ENCODE results near the gene KIR3DL1. TPM values are rescaled to one million over a fixed set of nuclear protein-coding genes. Genes with fewer than 3 reads are reported as not detected.

KIR3DL1 gene
- total and polyA plus RNA-seq, 4 donors, result 0.16 TPM; not detected in 3

- no peaks in the 10 kb centered on the region for H3K9me3 ChIP-seq (ENCODE audit: control insufficient read depth, insufficient read depth, low read length)
- 80% methylated on average over 1 of the region's 2 CpGs for WGBS (ENCODE audit: insufficient coverage)
- no peak overlapping the region for H3K27ac ChIP-seq (ENCODE audit: low read depth, low read length)
- no peak for DNase-seq (ENCODE audit: low read depth in 4 of 6, low spot score in 6 of 6)
- H3K4me3 ChIP-seq (ENCODE audit: low read depth, low read length), result no peak overlapping the region
- no peaks in the 10 kb centered on the region for H3K4me1 ChIP-seq (ENCODE audit: control insufficient read depth, insufficient read depth, low read length)
- no peaks in the 10 kb centered on the region for H3K36me3 ChIP-seq (ENCODE audit: control insufficient read depth, insufficient read depth, low read length)
- no peaks in the 10 kb centered on the region for H3K27me3 ChIP-seq (ENCODE audit: control insufficient read depth, insufficient read depth, low read length)
These were observed 59.2 kb downstream of the KIR3DL1 start for GRCh38 chr19:54875506-54875905.

GRCh38 chr19:54877471-54877870 lies 61.2 kb downstream of the KIR3DL1 start:
- H3K4me1 ChIP-seq (ENCODE audit: control insufficient read depth, insufficient read depth, low read length), result no peaks in the 10 kb centered on the region
- peaks cover 6% of the 10 kb centered on the region for H3K27me3 ChIP-seq (ENCODE audit: control insufficient read depth, insufficient read depth, low read length)
- no peak overlapping the region for H3K27ac ChIP-seq (ENCODE audit: low read depth, low read length)
- H3K36me3 ChIP-seq (ENCODE audit: control insufficient read depth, insufficient read depth, low read length), result no peaks in the 10 kb centered on the region
- no CpG with 5 or more reads among the region's 3 CpGs for WGBS (ENCODE audit: insufficient coverage)
- H3K9me3 ChIP-seq (ENCODE audit: control insufficient read depth, insufficient read depth, low read length), result no peaks in the 10 kb centered on the region
- H3K4me3 ChIP-seq (ENCODE audit: low read depth, low read length), result no peak overlapping the region
- DNase-seq (ENCODE audit: low read depth in 4 of 6, low spot score in 6 of 6), result no peak

Small RNA genes lying within 50 kb of the gene (small RNA-seq; reads per million reads assigned to genes)
- gene KIR3DP1 (ENCODE audit: low replicate concordance), result not detected
- 0.06 reads per million for gene RNU6-222P (ENCODE audit: low replicate concordance)

Other genes starting within 250 kb of the KIR3DL1 start
- gene LILRA2, start 242.7 kb upstream of the KIR3DL1 start, total RNA-seq, result 1 to 10 TPM in 1 of 2 donors, under 1 TPM in 1; 0.99 to 1.3 TPM
- 1 to 10 TPM; 1.5 to 1.8 TPM for gene LILRA2, start 242.7 kb upstream of the KIR3DL1 start, polyA plus RNA-seq (ENCODE audit: insufficient read length in 2 of 2)
- under 1 TPM; 0.83 to 0.99 TPM for gene LILRA1, start 222.8 kb upstream of the KIR3DL1 start, total RNA-seq
- 1 to 10 TPM in 1 of 2 donors, under 1 TPM in 1; 0.72 to 1.4 TPM for gene LILRA1, start 222.8 kb upstream of the KIR3DL1 start, polyA plus RNA-seq (ENCODE audit: insufficient read length in 2 of 2)
- 1 to 10 TPM in 1 of 2 donors, under 1 TPM in 1; 0.66 to 1.1 TPM for gene LILRB1, start 186.0 kb upstream of the KIR3DL1 start, total RNA-seq
- gene LILRB1, start 186.0 kb upstream of the KIR3DL1 start, polyA plus RNA-seq (ENCODE audit: insufficient read length in 2 of 2), result 1 to 10 TPM; 2.0 to 3.2 TPM
- 1 to 10 TPM; 3.5 to 4.9 TPM for gene LILRB4, start 153.5 kb upstream of the KIR3DL1 start, total RNA-seq
- gene LILRB4, start 153.5 kb upstream of the KIR3DL1 start, polyA plus RNA-seq (ENCODE audit: insufficient read length in 2 of 2), result 10 to 100 TPM; 11.8 to 15.5 TPM
- not detected for gene KIR3DL3, start 92.0 kb upstream of the KIR3DL1 start, total RNA-seq
- not detected for gene KIR3DL3, start 92.0 kb upstream of the KIR3DL1 start, polyA plus RNA-seq (ENCODE audit: insufficient read length in 2 of 2)
- not detected for gene KIR2DL3, start 78.0 kb upstream of the KIR3DL1 start, total RNA-seq
- not detected for gene KIR2DL3, start 78.0 kb upstream of the KIR3DL1 start, polyA plus RNA-seq (ENCODE audit: insufficient read length in 2 of 2)
- not detected for gene KIR2DL1, start 46.7 kb upstream of the KIR3DL1 start, total RNA-seq
- gene KIR2DL1, start 46.7 kb upstream of the KIR3DL1 start, polyA plus RNA-seq (ENCODE audit: insufficient read length in 2 of 2), result not detected
- gene KIR2DL4, start 12.9 kb upstream of the KIR3DL1 start, total RNA-seq, result not detected
- not detected for gene KIR2DL4, start 12.9 kb upstream of the KIR3DL1 start, polyA plus RNA-seq (ENCODE audit: insufficient read length in 2 of 2)
- not detected for gene KIR2DS4, start 16.2 kb downstream of the KIR3DL1 start, total RNA-seq
- not detected for gene KIR2DS4, start 16.2 kb downstream of the KIR3DL1 start, polyA plus RNA-seq (ENCODE audit: insufficient read length in 2 of 2)
- not detected for gene KIR3DL2, start 34.0 kb downstream of the KIR3DL1 start, total RNA-seq
- gene KIR3DL2, start 34.0 kb downstream of the KIR3DL1 start, polyA plus RNA-seq (ENCODE audit: insufficient read length in 2 of 2), result not detected
- gene FCAR, start 57.8 kb downstream of the KIR3DL1 start, total RNA-seq, result 1 to 10 TPM in 1 of 2 donors, not detected in 1; 9.1 TPM
- under 1 TPM in 1 of 2 donors, not detected in 1; 0.18 TPM for gene FCAR, start 57.8 kb downstream of the KIR3DL1 start, polyA plus RNA-seq (ENCODE audit: insufficient read length in 2 of 2)
- gene NCR1, start 89.7 kb downstream of the KIR3DL1 start, total RNA-seq, result under 1 TPM in 1 of 2 donors, not detected in 1; 0.17 TPM
- gene NCR1, start 89.7 kb downstream of the KIR3DL1 start, polyA plus RNA-seq (ENCODE audit: insufficient read length in 2 of 2), result under 1 TPM in 1 of 2 donors, not detected in 1; 0.14 TPM
- not detected for gene NLRP7, start 131.1 kb downstream of the KIR3DL1 start, total RNA-seq
- not detected for gene NLRP7, start 131.1 kb downstream of the KIR3DL1 start, polyA plus RNA-seq (ENCODE audit: insufficient read length in 2 of 2)
- gene NLRP2, start 149.9 kb downstream of the KIR3DL1 start, total RNA-seq, result 1 to 10 TPM; 6.3 to 7.2 TPM
- gene NLRP2, start 149.9 kb downstream of the KIR3DL1 start, polyA plus RNA-seq (ENCODE audit: insufficient read length in 2 of 2), result 1 to 10 TPM; 3.4 to 9.2 TPM
- gene GP6, start 221.8 kb downstream of the KIR3DL1 start, total RNA-seq, result under 1 TPM; 0.17 to 0.20 TPM
- gene GP6, start 221.8 kb downstream of the KIR3DL1 start, polyA plus RNA-seq (ENCODE audit: insufficient read length in 2 of 2), result 1 to 10 TPM in 1 of 2 donors, under 1 TPM in 1; 0.52 to 2.0 TPM
- 10 to 100 TPM; 16.6 to 18.8 TPM for gene RDH13, start 246.7 kb downstream of the KIR3DL1 start, total RNA-seq
- 10 to 100 TPM; 17.2 to 34.8 TPM for gene RDH13, start 246.7 kb downstream of the KIR3DL1 start, polyA plus RNA-seq (ENCODE audit: insufficient read length in 2 of 2)